ENCODE data around the gene CAPN14.

DNA sequence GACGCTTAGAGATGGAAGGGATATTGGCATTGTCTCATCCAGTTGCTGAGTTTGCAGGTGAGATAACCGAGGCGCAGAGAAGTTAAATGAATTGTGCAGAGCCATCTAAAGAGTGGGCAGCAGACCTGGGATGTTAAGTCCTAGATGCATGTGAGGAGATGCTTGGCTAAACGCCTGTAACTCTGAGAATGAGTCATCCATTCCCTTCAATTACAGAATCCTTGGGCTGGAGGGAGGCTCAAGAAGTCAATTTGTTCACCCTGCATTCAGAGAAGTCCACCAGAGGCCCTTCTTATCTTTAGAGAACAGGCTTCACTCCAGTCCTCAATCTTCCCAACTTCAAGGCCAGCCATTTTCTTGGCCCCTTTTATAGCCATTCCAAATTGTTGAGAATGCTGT is 18.2 kb upstream of the CAPN14 start:
- TF ChIP-seq CTCF (IDR thresholded peaks at IDR 0.05), result no peak
- no peak for TF ChIP-seq POLR2A (IDR thresholded peaks at IDR 0.05)

Measured in upper lobe of left lung (tissue), 4 donors.